Measurements from ENCODE around the gene BCDIN3D. TPM values are rescaled to one million over a fixed set of nuclear protein-coding genes. Genes with fewer than 3 reads are reported as not detected.

BCDIN3D gene
- total and polyA plus RNA-seq, 9 of the 15 experiments (the other 6 are each of a cell fraction or from before 2014, with no cell fraction given) = 3.7 to 6.9 (median 5.6) TPM

DNA sequence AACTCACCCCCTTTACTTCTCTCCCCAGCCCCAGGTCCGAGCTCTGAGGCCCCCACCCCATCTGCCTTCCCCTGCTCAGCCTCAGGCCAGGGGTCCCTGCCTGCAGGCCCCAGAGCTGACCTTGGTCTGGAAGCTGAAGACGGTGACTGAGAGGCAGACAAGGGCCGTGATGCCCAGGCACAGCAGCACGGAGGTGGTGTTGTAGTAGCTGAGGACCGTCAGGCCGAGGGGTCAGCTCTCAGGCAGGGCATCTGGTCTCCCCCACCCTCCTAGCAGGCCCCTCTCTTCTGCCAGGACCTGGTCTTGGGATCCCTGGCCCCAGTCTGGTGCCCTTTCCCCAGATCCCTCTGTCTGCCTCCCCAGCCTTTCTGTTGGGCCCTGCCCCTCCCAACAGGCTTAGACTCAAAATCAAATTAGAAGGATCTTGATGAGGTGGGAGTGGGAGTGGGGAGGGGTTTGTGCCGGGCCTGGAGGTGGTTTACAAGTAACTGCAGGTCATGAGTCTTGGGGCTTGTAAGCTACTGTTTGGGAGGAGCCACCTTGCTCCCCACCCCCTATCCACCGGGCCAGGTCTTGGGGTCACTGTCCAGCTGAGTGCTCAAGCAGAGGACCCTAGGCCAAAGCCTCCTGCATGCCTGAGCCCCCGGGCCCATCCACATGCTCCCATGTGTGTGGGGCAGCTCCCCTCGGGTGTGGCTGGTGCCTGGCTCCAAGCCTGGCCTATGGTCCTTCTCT is 46.6 kb upstream of the BCDIN3D start (continued):
- TF ChIP-seq, protein P1, sequence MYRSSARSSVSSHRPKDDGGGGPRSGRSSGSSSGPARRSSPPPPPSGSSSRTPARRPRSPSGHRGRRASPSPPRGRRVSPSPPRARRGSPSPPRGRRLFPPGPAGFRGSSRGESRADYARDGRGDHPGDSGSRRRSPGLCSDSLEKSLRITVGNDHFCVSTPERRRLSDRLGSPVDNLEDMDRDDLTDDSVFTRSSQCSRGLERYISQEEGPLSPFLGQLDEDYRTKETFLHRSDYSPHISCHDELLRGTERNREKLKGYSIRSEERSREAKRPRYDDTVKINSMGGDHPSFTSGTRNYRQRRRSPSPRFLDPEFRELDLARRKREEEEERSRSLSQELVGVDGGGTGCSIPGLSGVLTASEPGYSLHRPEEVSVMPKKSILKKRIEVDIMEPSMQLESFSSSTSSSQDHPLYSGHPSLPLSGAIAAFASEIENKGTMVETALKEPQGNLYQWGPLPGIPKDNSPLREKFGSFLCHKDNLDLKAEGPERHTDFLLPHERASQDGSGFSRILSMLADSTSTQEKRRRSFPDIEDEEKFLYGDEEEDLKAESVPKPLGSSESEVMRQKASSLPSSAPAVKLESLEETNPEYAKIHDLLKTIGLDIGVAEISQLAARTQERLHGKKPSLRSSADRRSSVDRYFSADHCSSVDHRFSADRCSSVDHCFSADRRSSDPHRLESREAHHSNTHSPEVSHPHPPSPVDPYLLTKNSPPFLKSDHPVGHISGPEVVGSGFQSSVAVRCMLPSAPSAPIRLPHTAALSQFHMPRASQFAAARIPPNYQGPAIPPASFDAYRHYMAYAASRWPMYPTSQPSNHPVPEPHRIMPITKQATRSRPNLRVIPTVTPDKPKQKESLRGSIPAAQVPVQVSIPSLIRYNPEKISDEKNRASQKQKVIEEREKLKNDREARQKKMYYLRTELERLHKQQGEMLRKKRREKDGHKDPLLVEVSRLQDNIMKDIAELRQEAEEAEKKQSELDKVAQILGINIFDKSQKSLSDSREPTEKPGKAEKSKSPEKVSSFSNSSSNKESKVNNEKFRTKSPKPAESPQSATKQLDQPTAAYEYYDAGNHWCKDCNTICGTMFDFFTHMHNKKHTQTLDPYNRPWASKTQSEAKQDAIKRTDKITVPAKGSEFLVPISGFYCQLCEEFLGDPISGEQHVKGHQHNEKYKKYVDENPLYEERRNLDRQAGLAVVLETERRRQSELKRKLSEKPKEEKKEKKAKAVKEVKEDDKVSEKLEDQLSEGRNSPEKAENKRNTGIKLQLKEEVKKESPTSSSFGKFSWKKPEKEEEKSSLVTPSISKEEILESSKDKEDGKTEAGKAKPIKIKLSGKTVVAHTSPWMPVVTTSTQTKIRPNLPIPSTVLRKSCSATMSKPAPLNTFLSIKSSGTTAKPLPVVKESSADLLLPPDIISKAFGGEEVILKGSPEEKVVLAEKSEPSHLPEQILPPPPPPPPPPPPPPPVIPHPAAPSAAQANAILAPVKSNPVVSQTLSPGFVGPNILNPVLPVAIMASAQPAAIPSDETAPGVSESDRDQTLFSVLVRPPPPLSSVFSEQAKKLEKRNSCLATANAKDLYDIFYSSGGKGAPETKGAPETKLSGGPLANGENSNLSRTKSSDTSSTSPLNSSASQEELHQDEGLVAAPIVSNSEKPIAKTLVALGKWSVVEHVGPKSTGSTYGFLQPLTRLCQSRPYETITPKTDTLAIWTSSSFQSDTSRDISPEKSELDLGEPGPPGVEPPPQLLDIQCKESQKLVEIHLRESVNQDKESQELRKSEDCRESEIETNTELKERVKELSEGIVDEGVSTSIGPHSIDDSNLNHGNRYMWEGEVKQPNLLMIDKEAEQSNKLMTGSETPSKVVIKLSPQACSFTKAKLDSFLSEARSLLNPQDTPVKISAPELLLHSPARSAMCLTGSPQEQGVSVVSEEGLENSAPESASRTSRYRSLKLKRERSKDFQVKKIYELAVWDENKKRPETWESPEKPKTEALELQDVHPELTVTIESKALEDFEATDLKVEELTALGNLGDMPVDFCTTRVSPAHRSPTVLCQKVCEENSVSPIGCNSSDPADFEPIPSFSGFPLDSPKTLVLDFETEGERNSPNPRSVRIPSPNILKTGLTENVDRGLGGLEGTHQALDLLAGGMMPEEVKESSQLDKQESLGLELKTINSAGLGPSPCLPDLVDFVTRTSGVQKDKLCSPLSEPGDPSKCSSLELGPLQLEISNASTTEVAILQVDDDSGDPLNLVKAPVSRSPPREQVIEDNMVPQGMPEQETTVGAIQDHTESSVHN (IDR thresholded peaks at IDR 0.05; ENCODE audit: borderline replicate concordance in 1 of 2, low read depth in 1 of 2) = no peak
- TF ChIP-seq, protein P2, sequence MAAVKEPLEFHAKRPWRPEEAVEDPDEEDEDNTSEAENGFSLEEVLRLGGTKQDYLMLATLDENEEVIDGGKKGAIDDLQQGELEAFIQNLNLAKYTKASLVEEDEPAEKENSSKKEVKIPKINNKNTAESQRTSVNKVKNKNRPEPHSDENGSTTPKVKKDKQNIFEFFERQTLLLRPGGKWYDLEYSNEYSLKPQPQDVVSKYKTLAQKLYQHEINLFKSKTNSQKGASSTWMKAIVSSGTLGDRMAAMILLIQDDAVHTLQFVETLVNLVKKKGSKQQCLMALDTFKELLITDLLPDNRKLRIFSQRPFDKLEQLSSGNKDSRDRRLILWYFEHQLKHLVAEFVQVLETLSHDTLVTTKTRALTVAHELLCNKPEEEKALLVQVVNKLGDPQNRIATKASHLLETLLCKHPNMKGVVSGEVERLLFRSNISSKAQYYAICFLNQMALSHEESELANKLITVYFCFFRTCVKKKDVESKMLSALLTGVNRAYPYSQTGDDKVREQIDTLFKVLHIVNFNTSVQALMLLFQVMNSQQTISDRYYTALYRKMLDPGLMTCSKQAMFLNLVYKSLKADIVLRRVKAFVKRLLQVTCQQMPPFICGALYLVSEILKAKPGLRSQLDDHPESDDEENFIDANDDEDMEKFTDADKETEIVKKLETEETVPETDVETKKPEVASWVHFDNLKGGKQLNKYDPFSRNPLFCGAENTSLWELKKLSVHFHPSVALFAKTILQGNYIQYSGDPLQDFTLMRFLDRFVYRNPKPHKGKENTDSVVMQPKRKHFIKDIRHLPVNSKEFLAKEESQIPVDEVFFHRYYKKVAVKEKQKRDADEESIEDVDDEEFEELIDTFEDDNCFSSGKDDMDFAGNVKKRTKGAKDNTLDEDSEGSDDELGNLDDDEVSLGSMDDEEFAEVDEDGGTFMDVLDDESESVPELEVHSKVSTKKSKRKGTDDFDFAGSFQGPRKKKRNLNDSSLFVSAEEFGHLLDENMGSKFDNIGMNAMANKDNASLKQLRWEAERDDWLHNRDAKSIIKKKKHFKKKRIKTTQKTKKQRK (IDR thresholded peaks at IDR 0.05; ENCODE audit: borderline replicate concordance, low read depth, low read length) = no peak
- TF ChIP-seq SREBF2 (CRISPR knock-in tag; IDR thresholded peaks at IDR 0.05) (no peak), ZNF133 (CRISPR knock-in tag; IDR thresholded peaks at IDR 0.05) (no peak), ZNF699 (CRISPR knock-in tag; IDR thresholded peaks at IDR 0.05; ENCODE audit: insufficient replicate concordance) (no peak), YY1 (IDR thresholded peaks at IDR 0.05; ENCODE audit: borderline replicate concordance in 1 of 3, control insufficient read depth in 1 of 3, extremely low read depth in 1 of 3, insufficient read depth in 3 of 3, insufficient read length in 1 of 3, insufficient replicate concordance in 2 of 3, low read depth in 1 of 3, low read length in 2 of 3) (no peak), TRIM28 (IDR thresholded peaks at IDR 0.05) (no peak), ZBTB1 (CRISPR knock-in tag; IDR thresholded peaks at IDR 0.05; ENCODE audit: borderline replicate concordance, low read depth) (no peak)
- TF ChIP-seq, protein P3, sequence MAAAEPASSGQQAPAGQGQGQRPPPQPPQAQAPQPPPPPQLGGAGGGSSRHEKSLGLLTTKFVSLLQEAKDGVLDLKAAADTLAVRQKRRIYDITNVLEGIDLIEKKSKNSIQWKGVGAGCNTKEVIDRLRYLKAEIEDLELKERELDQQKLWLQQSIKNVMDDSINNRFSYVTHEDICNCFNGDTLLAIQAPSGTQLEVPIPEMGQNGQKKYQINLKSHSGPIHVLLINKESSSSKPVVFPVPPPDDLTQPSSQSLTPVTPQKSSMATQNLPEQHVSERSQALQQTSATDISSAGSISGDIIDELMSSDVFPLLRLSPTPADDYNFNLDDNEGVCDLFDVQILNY (CRISPR knock-in tag; IDR thresholded peaks at IDR 0.05) = no peak
